ENCODE results near the gene ATAD3A.
"Not testable (repeated sequence)": the region's sequence is repeated elsewhere in the genome, so short reads cannot be mapped to it uniquely, and the experiment has no call there.

ATAD3A gene

GRCh38 chr1:1511533-1512285 is at the start of gene ATAD3A:
ATAD3A (plus strand) TSS chr1:1512162; CDS start chr1:1512269, 107 bp downstream.
- DNase-seq = peak; percentile 89

GRCh38 chr1:1462318-1462966 is 49.5 kb upstream of the ATAD3A start:
- no peak for DNase-seq

- no peak for DNase-seq
Observed at GRCh38 chr1:1463312-1463711, 48.6 kb upstream of the ATAD3A start.

- DNase-seq = not testable (repeated sequence)
Observed at GRCh38 chr1:1468196-1468985, 43.6 kb upstream of the ATAD3A start.

- DNase-seq = no peak
Observed at GRCh38 chr1:1470626-1471388, 41.2 kb upstream of the ATAD3A start.

GRCh38 chr1:1471389-1472052 is 40.4 kb upstream of the ATAD3A start, which contains the start of gene ATAD3B:
ATAD3B (plus strand) TSS chr1:1471765; CDS start chr1:1471885, 120 bp downstream.
- DNase-seq = peak; percentile 62

- not testable (repeated sequence) for DNase-seq
Observed at GRCh38 chr1:1472053-1472876, 39.7 kb upstream of the ATAD3A start.

GRCh38 chr1:1476011-1476410 is 36.0 kb upstream of the ATAD3A start:
- DNase-seq = not testable (repeated sequence)

GRCh38 chr1:1477206-1477605 is 34.8 kb upstream of the ATAD3A start:
- DNase-seq = no peak

- DNase-seq = no peak
Observed at GRCh38 chr1:1479547-1480487, 32.1 kb upstream of the ATAD3A start.

- not testable (repeated sequence) for DNase-seq
Observed at GRCh38 chr1:1480488-1480867, 31.5 kb upstream of the ATAD3A start.

- DNase-seq = not testable (repeated sequence)
Observed at GRCh38 chr1:1481811-1482210, 30.2 kb upstream of the ATAD3A start.

GRCh38 chr1:1482856-1483255 is 29.1 kb upstream of the ATAD3A start:
- DNase-seq = no peak

GRCh38 chr1:1483714-1484113 is 28.2 kb upstream of the ATAD3A start:
- DNase-seq = no peak

GRCh38 chr1:1484976-1485750 is 26.8 kb upstream of the ATAD3A start:
- DNase-seq = not testable (repeated sequence)

- not testable (repeated sequence) for DNase-seq
Observed at GRCh38 chr1:1485755-1486317, 26.1 kb upstream of the ATAD3A start.

GRCh38 chr1:1487701-1488100 is 24.3 kb upstream of the ATAD3A start:
- DNase-seq = no peak

- DNase-seq = no peak
Observed at GRCh38 chr1:1489231-1489630, 22.7 kb upstream of the ATAD3A start.

- DNase-seq = no peak
Observed at GRCh38 chr1:1489861-1490260, 22.1 kb upstream of the ATAD3A start.

Data from GF-D8 (cell line).